ENCODE results near the gene ZC3H10. TPM values are rescaled to one million over a fixed set of nuclear protein-coding genes. Genes with fewer than 3 reads are reported as not detected.
A peak's percentile ranks its signal among the peaks of the same experiment; 100 is the strongest.

The ZC3H10 gene
- total RNA-seq, 1 donor from 2014 or later, result 2.0 TPM

- TF ChIP-seq POLR2A (IDR thresholded peaks at IDR 0.05) (no peak), POLR2AphosphoS5 (IDR thresholded peaks at IDR 0.05; ENCODE audit: insufficient read depth in 1 of 2, low read depth in 1 of 2) (peak in 1 of 2 donors; percentile 29), CTCF (IDR thresholded peaks at IDR 0.05) (no peak)
- H3K27ac ChIP-seq, result peak overlapping the region; percentile 99
- intact Hi-C loops (cut with DNase I), result loop anchor here (5.0 kb wide), 1 partner anchor 38 kb away; no protein-coding TSS in a partner anchor
- no peaks in the 10 kb centered on the region for H3K9me3 ChIP-seq
- no peak for DNase-seq (ENCODE audit: extremely low spot score in 2 of 2)
- H3K36me3 ChIP-seq, result peaks cover 3 to 54% of the 10 kb centered on the region in 2 donors
- peaks cover 35% of the 10 kb centered on the region for H3K4me1 ChIP-seq
- peak overlapping the region; percentile 93 to 97 for H3K4me3 ChIP-seq
- no peaks in the 10 kb centered on the region for H3K27me3 ChIP-seq
Measured at GRCh38 chr12:56160193-56160763, 42.2 kb downstream of the ZC3H10 start.

GRCh38 chr12:56160894-56161689, 43.0 kb downstream of the ZC3H10 start:
- TF ChIP-seq POLR2A (IDR thresholded peaks at IDR 0.05) (no peak), POLR2AphosphoS5 (IDR thresholded peaks at IDR 0.05; ENCODE audit: insufficient read depth in 1 of 2, low read depth in 1 of 2) (no peak), CTCF (IDR thresholded peaks at IDR 0.05) (no peak)
- H3K36me3 ChIP-seq, result peaks cover 3 to 62% of the 10 kb centered on the region in 2 donors
- H3K4me1 ChIP-seq, result peaks cover 35% of the 10 kb centered on the region
- H3K4me3 ChIP-seq, result peak overlapping the region; percentile 93 to 97
- H3K9me3 ChIP-seq, result no peaks in the 10 kb centered on the region
- intact Hi-C loops (cut with DNase I), result loop anchor here (5.0 kb wide), 1 partner anchor 39 kb away; no protein-coding TSS in a partner anchor
- peak overlapping the region; percentile 99 for H3K27ac ChIP-seq
- H3K27me3 ChIP-seq, result no peaks in the 10 kb centered on the region
- DNase-seq (ENCODE audit: extremely low spot score in 2 of 2), result no peak

GRCh38 chr12:56161690-56162351, 43.8 kb downstream of the ZC3H10 start:
- Histone ChIP-seq H3K36me3 (peaks cover 3 to 63% of the 10 kb centered on the region in 2 donors), H3K9me3 (no peaks in the 10 kb centered on the region), H3K27ac (peak overlapping the region; percentile 99), H3K4me1 (peaks cover 30% of the 10 kb centered on the region), H3K27me3 (no peaks in the 10 kb centered on the region), H3K4me3 (peak overlapping the region in 1 of 2 donors; percentile 97)
- intact Hi-C loops (cut with DNase I), result loop anchor here (5.0 kb wide), 1 partner anchor 40 kb away; no protein-coding TSS in a partner anchor
- DNase-seq (ENCODE audit: extremely low spot score in 2 of 2), result no peak
- TF ChIP-seq CTCF (IDR thresholded peaks at IDR 0.05) (no peak), POLR2AphosphoS5 (IDR thresholded peaks at IDR 0.05; ENCODE audit: insufficient read depth in 1 of 2, low read depth in 1 of 2) (no peak), POLR2A (IDR thresholded peaks at IDR 0.05) (no peak)

GRCh38 chr12:56162468-56163290, 44.6 kb downstream of the ZC3H10 start:
- no peak overlapping the region for H3K4me3 ChIP-seq
- H3K36me3 ChIP-seq, result peaks cover 3 to 68% of the 10 kb centered on the region in 2 donors
- no peak for DNase-seq (ENCODE audit: extremely low spot score in 2 of 2)
- H3K4me1 ChIP-seq, result peaks cover 27% of the 10 kb centered on the region
- H3K27me3 ChIP-seq, result no peaks in the 10 kb centered on the region
- intact Hi-C loops (cut with DNase I), result loop anchor here (5.0 kb wide), 1 partner anchor 40 kb away; no protein-coding TSS in a partner anchor
- H3K9me3 ChIP-seq, result no peaks in the 10 kb centered on the region
- TF ChIP-seq CTCF (IDR thresholded peaks at IDR 0.05), result no peak
- TF ChIP-seq POLR2AphosphoS5 (IDR thresholded peaks at IDR 0.05; ENCODE audit: insufficient read depth in 1 of 2, low read depth in 1 of 2), result peak in 1 of 2 donors; percentile 29
- H3K27ac ChIP-seq, result no peak overlapping the region

All from vagina (tissue), 2 donors.